ENCODE measurements around the gene GLT8D2.

The GLT8D2 gene

DNA sequence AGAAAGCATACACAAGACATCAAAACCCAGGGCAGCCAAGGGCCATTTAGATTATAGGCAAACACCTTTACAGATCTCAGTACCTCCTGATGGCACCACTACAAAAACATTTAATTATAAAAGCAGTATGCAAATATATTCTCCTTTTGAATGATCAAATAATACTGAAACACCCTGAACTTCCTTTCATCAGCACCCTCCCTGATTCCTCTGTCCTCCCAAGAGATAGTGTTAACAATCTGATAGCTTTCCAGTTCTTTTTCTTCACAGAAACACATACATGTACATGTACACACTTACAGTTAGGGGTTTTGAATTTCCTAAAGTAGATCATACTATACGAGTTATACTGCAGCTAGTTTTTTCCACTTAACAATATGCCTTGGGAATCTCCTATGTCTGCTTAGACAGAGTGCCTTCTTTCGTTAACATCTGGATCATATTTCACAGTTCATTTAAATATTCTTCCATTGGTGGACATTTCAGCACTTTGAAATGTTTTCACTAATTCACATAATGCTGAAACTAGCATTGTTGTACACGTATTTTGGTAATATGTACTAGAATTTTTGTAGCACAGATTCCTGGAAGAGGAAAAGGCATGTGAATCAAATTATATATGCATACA, 49.1 kb downstream of the GLT8D2 start:
- Histone ChIP-seq H3K27me3 (ENCODE audit: insufficient read depth, low read length) (no peaks in the 10 kb centered on the region), H3K36me3 (ENCODE audit: insufficient read depth, low read length) (no peaks in the 10 kb centered on the region), H3K9ac (ENCODE audit: low read depth, low read length) (no peak overlapping the region), H3K9me3 (ENCODE audit: insufficient read depth, low read depth, low read length) (no peaks in the 10 kb centered on the region), H3K27ac (ENCODE audit: low read depth, low read length) (no peak overlapping the region), H3K4me3 (ENCODE audit: low read length) (no peak overlapping the region), H3K4me1 (ENCODE audit: insufficient read depth, low read length) (no peaks in the 10 kb centered on the region)
- WGBS: 93% methylated on average over 3 of the region's 3 CpGs

DNA sequence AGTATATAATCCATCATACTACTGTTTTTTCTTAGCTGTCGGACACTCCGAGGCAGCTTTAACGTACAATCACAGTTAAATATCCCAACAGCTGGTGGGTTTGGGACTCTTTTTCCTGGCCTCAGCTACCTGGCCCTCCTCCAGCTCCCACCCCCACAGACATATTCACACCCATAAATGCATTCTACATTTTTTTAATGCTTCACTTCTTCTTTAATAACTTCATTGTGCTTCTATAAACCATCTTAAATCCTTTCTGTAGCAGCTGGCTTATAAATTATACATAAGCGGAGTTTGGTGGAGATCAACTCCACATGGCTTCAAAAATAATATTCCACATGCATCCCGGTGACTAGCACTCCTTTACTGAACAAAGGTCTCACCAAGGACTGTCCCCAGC, 51.0 kb downstream of the GLT8D2 start:
- Histone ChIP-seq H3K36me3 (ENCODE audit: insufficient read depth, low read length) (no peaks in the 10 kb centered on the region), H3K4me1 (ENCODE audit: insufficient read depth, low read length) (no peaks in the 10 kb centered on the region), H3K4me3 (ENCODE audit: low read length) (no peak overlapping the region), H3K27me3 (ENCODE audit: insufficient read depth, low read length) (no peaks in the 10 kb centered on the region), H3K9me3 (ENCODE audit: insufficient read depth, low read depth, low read length) (no peaks in the 10 kb centered on the region), H3K27ac (ENCODE audit: low read depth, low read length) (no peak overlapping the region), H3K9ac (ENCODE audit: low read depth, low read length) (no peak overlapping the region)
- WGBS: 94% methylated on average over 5 of the region's 5 CpGs

DNA sequence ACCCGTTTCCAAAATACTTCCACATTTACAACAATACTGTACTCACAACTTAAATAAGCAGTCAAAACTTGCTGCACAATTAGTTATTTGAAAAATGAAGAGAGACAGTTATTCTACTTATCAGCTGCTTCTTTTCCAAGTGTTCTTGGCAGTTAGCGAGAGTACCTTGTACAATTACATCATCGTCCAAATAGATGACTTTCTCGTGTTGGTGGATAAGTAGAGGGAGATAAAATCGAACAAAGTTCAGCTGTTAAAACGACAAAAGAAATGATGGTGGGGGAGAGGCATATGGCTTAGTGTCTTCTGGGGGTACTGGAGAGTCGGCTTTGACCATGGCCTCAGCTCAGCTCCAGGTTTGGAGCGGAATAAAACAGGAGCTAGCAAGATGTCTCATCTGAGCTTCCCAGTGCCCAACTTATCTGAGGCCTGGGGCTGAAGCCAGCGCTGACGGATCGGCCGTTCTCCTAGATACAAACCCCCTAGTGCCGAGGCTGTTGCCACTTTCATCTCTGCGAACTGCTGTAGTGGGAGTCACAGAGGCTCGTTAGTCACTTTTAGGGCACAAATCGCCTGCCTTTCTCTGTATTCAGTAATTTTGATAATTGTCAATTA, 52.6 kb downstream of the GLT8D2 start:
- H3K4me3 ChIP-seq (ENCODE audit: low read length): no peak overlapping the region
- H3K36me3 ChIP-seq (ENCODE audit: insufficient read depth, low read length): no peaks in the 10 kb centered on the region
- no peaks in the 10 kb centered on the region for H3K9me3 ChIP-seq (ENCODE audit: insufficient read depth, low read depth, low read length)
- H3K4me1 ChIP-seq (ENCODE audit: insufficient read depth, low read length): no peaks in the 10 kb centered on the region
- H3K27ac ChIP-seq (ENCODE audit: low read depth, low read length): no peak overlapping the region
- 93% methylated on average over 16 of the region's 16 CpGs for WGBS
- no peak overlapping the region for H3K9ac ChIP-seq (ENCODE audit: low read depth, low read length)
- H3K27me3 ChIP-seq (ENCODE audit: insufficient read depth, low read length): no peaks in the 10 kb centered on the region

DNA sequence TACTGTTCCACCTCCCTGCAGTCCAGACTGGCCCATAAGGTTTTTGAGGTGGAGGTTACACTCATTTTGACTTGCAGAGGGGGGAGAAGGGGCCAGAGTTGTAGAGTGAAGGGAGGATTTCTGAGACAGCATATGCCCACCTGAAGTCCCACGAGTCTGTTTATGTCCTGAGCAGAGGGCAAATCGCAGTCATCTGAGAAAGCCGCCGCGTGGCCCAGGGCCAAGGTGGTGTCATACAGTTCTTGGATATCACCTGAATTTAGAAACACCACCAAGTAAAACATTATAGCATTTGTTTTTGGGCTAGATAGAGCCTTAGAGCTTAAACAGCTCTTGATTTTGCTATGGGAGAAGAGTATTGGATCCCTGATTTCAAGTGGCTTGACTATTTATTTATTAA, 53.4 kb downstream of the GLT8D2 start:
- 90% methylated on average over 5 of the region's 5 CpGs for WGBS
- no peaks in the 10 kb centered on the region for H3K27me3 ChIP-seq (ENCODE audit: insufficient read depth, low read length)
- H3K27ac ChIP-seq (ENCODE audit: low read depth, low read length): no peak overlapping the region
- no peak overlapping the region for H3K9ac ChIP-seq (ENCODE audit: low read depth, low read length)
- H3K4me3 ChIP-seq (ENCODE audit: low read length): no peak overlapping the region
- no peaks in the 10 kb centered on the region for H3K9me3 ChIP-seq (ENCODE audit: insufficient read depth, low read depth, low read length)
- H3K36me3 ChIP-seq (ENCODE audit: insufficient read depth, low read length): no peaks in the 10 kb centered on the region
- H3K4me1 ChIP-seq (ENCODE audit: insufficient read depth, low read length): no peaks in the 10 kb centered on the region

DNA sequence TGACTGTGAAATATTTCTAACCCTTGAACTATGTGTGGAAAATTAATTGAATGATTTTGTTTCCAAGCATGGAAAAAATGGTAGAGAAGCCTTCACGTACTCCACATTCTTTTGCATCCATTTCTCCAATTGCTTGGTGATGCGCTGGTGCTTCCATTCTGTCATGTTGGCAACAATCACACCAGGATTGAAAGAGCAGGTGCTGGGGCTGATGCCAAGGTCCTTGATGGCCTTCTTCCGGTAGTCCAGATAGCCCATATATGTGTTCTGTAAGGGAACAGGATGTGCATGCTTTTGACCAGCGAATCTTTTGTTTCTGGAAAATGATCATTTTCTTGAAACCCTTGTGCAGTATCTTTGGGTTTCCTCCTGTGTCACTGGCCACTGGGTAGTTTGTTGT, 55.8 kb downstream of the GLT8D2 start:
- 92% methylated on average over 4 of the region's 4 CpGs for WGBS
- Histone ChIP-seq H3K4me3 (ENCODE audit: low read length) (no peak overlapping the region), H3K4me1 (ENCODE audit: insufficient read depth, low read length) (no peaks in the 10 kb centered on the region), H3K27ac (ENCODE audit: low read depth, low read length) (no peak overlapping the region), H3K9me3 (ENCODE audit: insufficient read depth, low read depth, low read length) (no peaks in the 10 kb centered on the region), H3K27me3 (ENCODE audit: insufficient read depth, low read length) (no peaks in the 10 kb centered on the region), H3K9ac (ENCODE audit: low read depth, low read length) (no peak overlapping the region), H3K36me3 (ENCODE audit: insufficient read depth, low read length) (peaks cover 12% of the 10 kb centered on the region)

DNA sequence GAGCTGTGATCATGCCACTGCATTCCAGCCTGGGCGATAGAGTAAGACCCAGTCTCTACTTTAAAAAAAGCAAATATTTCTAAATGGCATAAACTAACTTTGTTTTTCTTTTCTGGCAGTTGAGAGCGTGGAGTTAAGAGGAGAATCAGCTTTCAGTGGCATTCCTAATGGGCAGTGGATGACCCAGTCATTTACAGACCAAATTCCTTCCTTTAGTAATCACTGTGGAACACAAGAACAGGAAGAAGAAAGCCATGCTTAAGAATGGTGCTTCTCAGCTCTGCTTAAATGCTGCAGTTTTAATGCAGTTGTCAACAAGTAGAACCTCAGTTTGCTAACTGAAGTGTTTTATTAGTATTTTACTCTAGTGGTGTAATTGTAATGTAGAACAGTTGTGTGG, 63.2 kb downstream of the GLT8D2 start:
- Histone ChIP-seq H3K4me1 (ENCODE audit: insufficient read depth, low read length) (no peaks in the 10 kb centered on the region), H3K4me3 (ENCODE audit: low read length) (no peak overlapping the region), H3K9me3 (ENCODE audit: insufficient read depth, low read depth, low read length) (no peaks in the 10 kb centered on the region), H3K9ac (ENCODE audit: low read depth, low read length) (no peak overlapping the region), H3K27me3 (ENCODE audit: insufficient read depth, low read length) (no peaks in the 10 kb centered on the region), H3K36me3 (ENCODE audit: insufficient read depth, low read length) (peaks cover 80% of the 10 kb centered on the region), H3K27ac (ENCODE audit: low read depth, low read length) (no peak overlapping the region)
- WGBS: 100% methylated on average over 2 of the region's 2 CpGs

DNA sequence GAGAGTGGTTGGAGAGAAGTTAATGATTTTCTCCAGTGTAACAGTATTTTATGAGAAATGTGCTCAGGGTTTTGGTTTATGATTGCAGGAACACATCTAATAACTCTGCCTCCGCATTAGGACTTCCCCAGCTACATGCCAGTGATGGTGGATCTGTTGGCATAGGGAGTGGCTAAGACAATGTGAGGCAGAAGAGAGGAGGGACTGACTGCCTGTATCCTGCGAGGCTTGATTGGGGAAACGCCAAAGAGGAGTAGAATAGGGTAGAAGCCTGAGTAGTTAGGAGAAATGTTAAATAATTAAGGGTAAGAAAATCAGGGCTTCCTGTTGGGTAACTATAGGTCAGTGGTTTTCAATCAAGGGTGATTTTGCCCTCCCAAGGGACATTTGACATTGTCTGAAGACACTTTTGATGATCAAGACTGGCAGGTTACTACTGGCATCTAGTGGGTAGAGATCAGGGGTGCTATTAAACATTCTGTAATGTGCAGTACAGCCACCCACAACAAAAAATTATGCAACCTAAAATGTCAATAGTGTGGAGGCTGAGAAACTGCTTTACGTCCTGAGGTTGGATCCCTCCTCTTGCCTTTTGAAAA, 71.5 kb downstream of the GLT8D2 start:
- H3K4me1 ChIP-seq (ENCODE audit: insufficient read depth, low read length): peaks cover 2% of the 10 kb centered on the region; the same call in 1 of the 2 replicates
- H3K4me3 ChIP-seq (ENCODE audit: low read length): no peak overlapping the region
- 96% methylated on average over 4 of the region's 4 CpGs for WGBS
- H3K36me3 ChIP-seq (ENCODE audit: insufficient read depth, low read length): peaks cover 87% of the 10 kb centered on the region
- no peaks in the 10 kb centered on the region for H3K9me3 ChIP-seq (ENCODE audit: insufficient read depth, low read depth, low read length)
- no peak overlapping the region for H3K27ac ChIP-seq (ENCODE audit: low read depth, low read length)
- no peak overlapping the region for H3K9ac ChIP-seq (ENCODE audit: low read depth, low read length)
- no peaks in the 10 kb centered on the region for H3K27me3 ChIP-seq (ENCODE audit: insufficient read depth, low read length)

DNA sequence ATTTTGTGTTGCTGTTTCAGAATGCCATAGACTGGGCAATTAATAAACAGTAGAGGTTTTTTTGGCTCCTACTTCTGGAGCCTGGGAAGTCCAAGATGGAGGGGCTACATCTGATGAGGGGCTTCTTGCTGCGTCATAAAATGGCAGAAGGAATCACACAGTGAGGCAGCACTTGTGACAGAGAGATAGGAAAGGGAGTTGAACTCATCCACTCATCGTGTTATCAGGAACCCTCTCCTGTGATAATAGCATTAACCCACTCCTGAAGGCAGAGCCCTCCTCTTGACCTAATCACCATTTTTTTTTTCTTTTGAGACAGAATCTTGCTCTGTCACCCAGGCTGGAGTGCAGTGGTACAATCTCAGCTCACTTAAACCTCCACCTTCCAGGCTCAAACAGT, 74.6 kb downstream of the GLT8D2 start:
- no peak overlapping the region for H3K4me3 ChIP-seq (ENCODE audit: low read length)
- H3K27ac ChIP-seq (ENCODE audit: low read depth, low read length): no peak overlapping the region
- H3K9me3 ChIP-seq (ENCODE audit: insufficient read depth, low read depth, low read length): no peaks in the 10 kb centered on the region
- WGBS: 89% methylated on average over 2 of the region's 2 CpGs
- peaks cover 70% of the 10 kb centered on the region for H3K36me3 ChIP-seq (ENCODE audit: insufficient read depth, low read length)
- peaks cover 5% of the 10 kb centered on the region; the same call in 1 of the 2 replicates for H3K4me1 ChIP-seq (ENCODE audit: insufficient read depth, low read length)
- H3K9ac ChIP-seq (ENCODE audit: low read depth, low read length): no peak overlapping the region
- H3K27me3 ChIP-seq (ENCODE audit: insufficient read depth, low read length): no peaks in the 10 kb centered on the region

DNA sequence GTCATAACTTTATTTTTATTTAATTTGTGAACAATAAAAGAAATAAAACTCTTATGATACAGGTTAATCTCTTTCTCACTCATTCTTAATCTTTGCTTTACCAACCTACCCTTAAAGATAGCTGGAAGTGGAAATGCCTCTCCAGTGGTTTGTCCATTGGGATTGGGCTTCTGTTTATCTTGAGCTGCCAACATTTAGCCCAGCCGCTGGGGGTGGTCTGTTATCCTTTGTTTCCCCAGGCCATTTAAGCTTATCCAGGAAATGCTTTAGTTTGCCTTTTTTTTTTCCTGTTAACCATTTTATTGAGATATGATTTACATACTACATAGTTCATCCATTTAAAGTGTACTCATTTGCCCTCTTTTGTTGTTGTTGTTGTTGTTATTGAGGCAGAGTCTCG, 76.1 kb downstream of the GLT8D2 start:
- no peaks in the 10 kb centered on the region for H3K9me3 ChIP-seq (ENCODE audit: insufficient read depth, low read depth, low read length)
- H3K4me3 ChIP-seq (ENCODE audit: low read length): no peak overlapping the region
- H3K36me3 ChIP-seq (ENCODE audit: insufficient read depth, low read length): peaks cover 67% of the 10 kb centered on the region
- 88% methylated on average over 2 of the region's 2 CpGs for WGBS
- H3K4me1 ChIP-seq (ENCODE audit: insufficient read depth, low read length): peaks cover 5% of the 10 kb centered on the region; the same call in 1 of the 2 replicates
- H3K27me3 ChIP-seq (ENCODE audit: insufficient read depth, low read length): no peaks in the 10 kb centered on the region
- H3K9ac ChIP-seq (ENCODE audit: low read depth, low read length): no peak overlapping the region
- H3K27ac ChIP-seq (ENCODE audit: low read depth, low read length): no peak overlapping the region; the same call in 1 of the 2 replicates

DNA sequence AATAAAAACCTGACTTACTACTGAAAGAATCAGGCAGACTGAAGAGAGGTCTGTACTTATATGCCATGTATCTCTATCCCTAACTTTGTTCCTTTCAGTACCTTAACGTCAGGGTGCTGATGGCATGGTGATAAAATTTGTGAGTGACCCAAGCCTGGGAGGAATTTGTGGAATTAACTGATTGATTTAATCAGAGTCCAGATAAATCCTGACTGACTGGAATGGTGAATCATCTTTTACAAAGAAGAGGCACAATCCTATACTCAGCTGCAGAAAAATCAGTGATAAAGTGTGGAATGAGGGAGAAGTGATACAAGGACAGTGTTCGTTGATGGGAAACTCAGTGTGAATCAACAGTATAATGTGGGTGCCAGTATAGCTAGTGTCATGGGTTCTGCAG, 80.6 kb downstream of the GLT8D2 start:
- no peak overlapping the region for H3K27ac ChIP-seq (ENCODE audit: low read depth, low read length)
- no peak overlapping the region for H3K4me3 ChIP-seq (ENCODE audit: low read length)
- WGBS: 86% methylated on average over 2 of the region's 2 CpGs
- peaks cover 16% of the 10 kb centered on the region for H3K4me1 ChIP-seq (ENCODE audit: insufficient read depth, low read length)
- H3K9me3 ChIP-seq (ENCODE audit: insufficient read depth, low read depth, low read length): no peaks in the 10 kb centered on the region
- no peak overlapping the region for H3K9ac ChIP-seq (ENCODE audit: low read depth, low read length)
- peaks cover 43% of the 10 kb centered on the region for H3K36me3 ChIP-seq (ENCODE audit: insufficient read depth, low read length)
- H3K27me3 ChIP-seq (ENCODE audit: insufficient read depth, low read length): no peaks in the 10 kb centered on the region

DNA sequence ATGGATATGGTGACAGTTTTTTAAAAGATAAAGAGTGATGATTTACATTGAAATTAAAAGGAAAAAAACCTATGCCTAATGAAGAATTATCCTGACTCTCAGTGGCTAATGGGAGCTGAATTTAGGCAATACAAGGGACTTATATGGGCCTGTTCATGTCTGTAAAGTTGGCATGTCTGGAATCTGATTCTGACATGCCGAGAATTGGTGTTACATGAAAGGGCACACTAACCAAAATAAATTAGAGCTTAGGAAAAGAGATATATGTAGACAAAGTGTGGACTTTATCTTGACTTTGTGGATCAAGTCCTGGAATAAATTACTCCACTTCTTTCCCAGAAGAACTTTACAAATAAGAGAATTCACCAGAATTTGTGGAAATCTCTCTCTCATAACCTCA, 83.3 kb downstream of the GLT8D2 start:
- H3K27me3 ChIP-seq (ENCODE audit: insufficient read depth, low read length): no peaks in the 10 kb centered on the region
- H3K9ac ChIP-seq (ENCODE audit: low read depth, low read length): peak overlapping the region; percentile 96
- 58% methylated on average over 1 of the region's 1 CpG for WGBS
- H3K27ac ChIP-seq (ENCODE audit: low read depth, low read length): peak overlapping the region; percentile 96
- H3K4me3 ChIP-seq (ENCODE audit: low read length): peak overlapping the region; percentile 87
- peaks cover 35% of the 10 kb centered on the region for H3K36me3 ChIP-seq (ENCODE audit: insufficient read depth, low read length)
- no peaks in the 10 kb centered on the region for H3K9me3 ChIP-seq (ENCODE audit: insufficient read depth, low read depth, low read length)
- H3K4me1 ChIP-seq (ENCODE audit: insufficient read depth, low read length): peaks cover 15% of the 10 kb centered on the region

Measured in HUES64 (cell line).